Mucosa of descending colon (tissue), 3 donors: Measurements from ENCODE around the gene TMEM91. TPM values are rescaled to one million over a fixed set of nuclear protein-coding genes. Genes with fewer than 3 reads are reported as not detected.
"Not testable (repeated sequence)": the region's sequence is repeated elsewhere in the genome, so short reads cannot be mapped to it uniquely, and the experiment has no call there.

Experiments used
- ATAC-seq: fragments of 200-7000 bp; cut with Tn5 transposase; one replicate; pipeline ENCODE4 v1.9.1; 2020; ENCODE audit warnings: mild to moderate bottlenecking, moderate library complexity
- DNase-seq, 3 donors: peaks; one replicate each; pipeline ENCODE4 v3.0.0-alpha.2; 2020
- H3K36me3 ChIP-seq: fragments of 200-600 bp; one replicate; pipeline ENCODE4 v1.8.0; 2021; ENCODE audit warnings: low read depth, mild to moderate bottlenecking
- H3K4me1 ChIP-seq: fragments of 200-600 bp; one replicate; pipeline ENCODE4 v1.8.0; 2021; ENCODE audit warnings: low read depth, mild to moderate bottlenecking
- H3K4me3 ChIP-seq: fragments of 200-600 bp; one replicate; pipeline ENCODE4 v1.8.0; 2021; ENCODE audit warnings: mild to moderate bottlenecking
- H3K9me3 ChIP-seq: fragments of 200-600 bp; one replicate; pipeline ENCODE4 v1.8.0; 2021; ENCODE audit warnings: mild to moderate bottlenecking
- CTCF ChIP-seq: fragments of 200-600 bp; IDR thresholded peaks from one replicate; pipeline ENCODE4 v1.8.0; 2022; ENCODE audit warnings: antibody characterized with exemption, mild to moderate bottlenecking
- intact Hi-C, 2 donors: fragments of 100-400 bp; cut with DNase I in 1 of 2; cut with micrococcal nuclease in 1 of 2; formaldehyde crosslinking; loops; one replicate each; pipeline versions ENCODE4 v1.11.0 to v1.11.1; 2022; cut with DNase I, micrococcal nuclease
- total RNA-seq, 3 donors: library from RNA; stranded (reverse); fragmentation: NEBNext Ultra II Directional in 2 of 3; extraction: Animal tissue kit (Norgen Biotek cat#: 25700) in 2 of 3; gene quantifications; one replicate each; pipeline versions ENCODE4 v1.2.1 to v1.2.4, GENCODE V29; 2021 to 2023
- donor health status: DM: no; HTN: no; CAD: no; lungs with moderate emphysema.
- donor health status: DM: no; HTN: no; CAD: no.
- donor health status: DM: no; HTN: yes; CAD: no.

Gene TMEM91
- total RNA-seq, 3 donors from 2014 or later, result 3.8 to 15.2 (median 5.6) TPM

- no peak for ATAC-seq
- peaks cover 25% of the 10 kb centered on the region for H3K4me1 ChIP-seq
- DNase-seq, result peak in 2 of 3 donors; percentile 29 to 33
- intact Hi-C loops, result no loop called here
- no peaks in the 10 kb centered on the region for H3K36me3 ChIP-seq
- H3K4me3 ChIP-seq, result peak overlapping the region; percentile 24
- no peak for TF ChIP-seq CTCF
- no peaks in the 10 kb centered on the region for H3K9me3 ChIP-seq
These were observed 11.6 kb upstream of the TMEM91 start for GRCh38 chr19:41364524-41365391.

- intact Hi-C loops, result no loop called here
- H3K4me3 ChIP-seq, result no peak overlapping the region
- no peak for TF ChIP-seq CTCF
- H3K9me3 ChIP-seq, result no peaks in the 10 kb centered on the region
- no peaks in the 10 kb centered on the region for H3K36me3 ChIP-seq
- ATAC-seq (no peak), DNase-seq (no peak)
- H3K4me1 ChIP-seq, result peaks cover 25% of the 10 kb centered on the region
These were observed 10.2 kb upstream of the TMEM91 start for GRCh38 chr19:41366089-41366488.

GRCh38 chr19:41367848-41368301 lies 8.5 kb upstream of the TMEM91 start:
- H3K4me1 ChIP-seq, result peaks cover 19% of the 10 kb centered on the region
- intact Hi-C loops, result no loop called here
- DNase-seq, result no peak
- H3K4me3 ChIP-seq, result no peak overlapping the region
- TF ChIP-seq CTCF, result no peak
- H3K9me3 ChIP-seq, result no peaks in the 10 kb centered on the region
- H3K36me3 ChIP-seq, result no peaks in the 10 kb centered on the region
- peak; percentile 5 for ATAC-seq

GRCh38 chr19:41369769-41370168 lies 6.6 kb upstream of the TMEM91 start:
- no peak for ATAC-seq
- Histone ChIP-seq H3K9me3 (no peaks in the 10 kb centered on the region), H3K4me1 (peaks cover 10% of the 10 kb centered on the region), H3K4me3 (no peak overlapping the region), H3K36me3 (no peaks in the 10 kb centered on the region)
- no peak for DNase-seq
- intact Hi-C loops, result no loop called here
- no peak for TF ChIP-seq CTCF

GRCh38 chr19:41371119-41371518 lies 5.2 kb upstream of the TMEM91 start:
- DNase-seq, H3K4me1 ChIP-seq, H3K9me3 ChIP-seq, intact Hi-C loops, H3K4me3 ChIP-seq, H3K36me3 ChIP-seq, ATAC-seq: not testable (repeated sequence)

- ATAC-seq (no peak), DNase-seq (no peak)
- intact Hi-C loops, result no loop called here
- H3K36me3 ChIP-seq, result no peaks in the 10 kb centered on the region
- H3K9me3 ChIP-seq, result no peaks in the 10 kb centered on the region
- no peak overlapping the region for H3K4me3 ChIP-seq
- no peak for TF ChIP-seq CTCF
- peaks cover 6% of the 10 kb centered on the region for H3K4me1 ChIP-seq
These were observed 4.8 kb upstream of the TMEM91 start for GRCh38 chr19:41371541-41371940.
